NCI-H2081 treated with DMSO at 0.1 percent for 48 hours (cell line): ENCODE data around the gene CPTP.

Experiments
- DNase-seq: peaks from one replicate; lab custom pipeline; 2025; lab: John Stamatoyannopoulos, UW

Gene CPTP

DNA sequence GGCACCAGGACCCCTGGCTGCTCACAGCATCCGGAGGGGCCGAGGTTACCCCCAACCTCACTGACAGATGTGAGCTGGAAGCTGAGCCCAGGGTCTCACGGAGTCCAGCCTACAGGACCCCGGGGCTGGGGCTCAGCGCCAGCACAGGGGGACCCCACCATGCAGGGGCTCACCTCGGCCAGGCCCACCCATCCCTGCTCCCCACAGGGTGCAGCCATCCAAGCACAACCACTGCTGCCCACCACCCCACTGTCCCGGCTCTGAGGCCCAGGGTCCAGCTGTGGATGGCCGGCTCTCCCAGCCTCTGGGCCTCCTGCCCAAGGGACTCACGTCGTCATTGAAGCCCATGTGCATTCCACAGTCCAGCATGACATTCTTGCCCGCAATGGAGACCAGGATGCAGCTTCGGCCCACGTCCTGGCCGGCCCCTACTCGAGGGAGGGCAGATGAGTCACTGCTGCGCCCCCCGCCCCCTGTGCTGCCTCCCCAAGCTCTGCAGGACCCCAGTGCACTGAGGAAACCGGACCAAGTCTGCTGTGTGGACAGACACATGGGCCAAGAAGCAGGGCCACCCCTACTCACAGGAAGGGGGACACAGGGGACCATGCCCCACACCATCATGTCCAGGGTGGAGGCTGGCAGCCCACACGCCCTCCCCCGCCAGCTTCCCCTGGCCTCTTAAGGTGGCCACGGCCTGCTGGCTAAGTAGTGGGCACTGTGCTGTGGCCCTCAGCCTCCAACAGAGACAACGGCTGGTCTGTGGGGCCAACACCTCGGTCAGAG, 3.7 kb upstream of the CPTP start:
- no peak for DNase-seq

GRCh38 chr1:1321477-1321876, 3.1 kb upstream of the CPTP start:
- no peak for DNase-seq

DNA sequence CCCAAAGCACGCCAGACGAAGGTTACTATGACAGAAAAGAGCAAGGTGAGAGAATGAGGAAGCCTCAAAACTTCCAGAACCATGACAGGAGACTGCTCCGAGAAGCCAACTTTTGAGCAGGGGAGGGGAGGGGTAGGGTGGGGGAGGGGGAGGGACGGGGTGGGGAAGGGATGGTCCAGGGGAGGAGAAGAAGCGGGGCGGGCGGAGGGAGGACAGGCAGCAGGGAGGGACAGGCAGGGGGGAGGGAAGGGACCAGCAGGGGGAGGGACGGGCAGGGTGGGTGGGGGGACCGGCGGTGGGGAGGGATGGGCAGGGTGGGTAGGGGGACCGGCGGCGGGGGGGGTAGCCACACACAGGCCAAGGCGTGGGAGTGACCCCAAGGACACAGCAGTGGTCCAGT, 2.2 kb upstream of the CPTP start:
- no peak for DNase-seq

GRCh38 chr1:1322952-1323351, 1.6 kb upstream of the CPTP start:
- no peak for DNase-seq

DNA sequence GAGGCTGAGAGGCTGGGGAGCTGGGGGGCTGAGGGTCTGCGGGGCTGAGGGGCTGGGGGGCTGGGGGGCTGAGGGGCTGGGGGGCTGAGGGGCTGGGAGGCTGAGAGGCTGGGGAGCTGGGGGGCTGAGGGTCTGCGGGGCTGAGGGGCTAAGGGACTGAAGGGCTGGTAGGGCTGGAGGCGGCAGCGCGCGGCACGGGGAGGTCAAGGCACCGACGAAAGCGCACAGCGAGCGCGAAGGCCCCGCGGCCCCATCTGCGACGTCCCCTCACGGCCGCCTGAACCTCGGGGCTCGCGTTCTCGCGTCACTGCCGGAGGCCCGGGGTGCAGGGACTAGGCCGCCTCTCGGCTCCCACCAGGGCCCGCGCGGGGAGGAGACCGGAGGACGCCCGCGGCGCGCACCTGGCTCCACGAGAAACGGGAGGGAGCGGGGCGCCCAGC, 498 bp upstream of the CPTP start:
- no peak for DNase-seq

GRCh38 chr1:1325288-1326074, 879 bp downstream of the CPTP start:
- DNase-seq = no peak

GRCh38 chr1:1326075-1326605, 1.5 kb downstream of the CPTP start:
- no peak for DNase-seq

DNA sequence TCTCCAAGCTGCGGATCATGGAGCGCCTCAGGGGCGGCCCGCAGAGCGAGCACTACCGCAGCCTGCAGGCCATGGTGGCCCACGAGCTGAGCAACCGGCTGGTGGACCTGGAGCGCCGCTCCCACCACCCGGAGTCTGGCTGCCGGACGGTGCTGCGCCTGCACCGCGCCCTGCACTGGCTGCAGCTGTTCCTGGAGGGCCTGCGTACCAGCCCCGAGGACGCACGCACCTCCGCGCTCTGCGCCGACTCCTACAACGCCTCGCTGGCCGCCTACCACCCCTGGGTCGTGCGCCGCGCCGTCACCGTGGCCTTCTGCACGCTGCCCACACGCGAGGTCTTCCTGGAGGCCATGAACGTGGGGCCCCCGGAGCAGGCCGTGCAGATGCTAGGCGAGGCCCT, 2.7 kb downstream of the CPTP start:
- DNase-seq = no peak

GRCh38 chr1:1328254-1328653, 3.7 kb downstream of the CPTP start:
- DNase-seq = no peak

DNA sequence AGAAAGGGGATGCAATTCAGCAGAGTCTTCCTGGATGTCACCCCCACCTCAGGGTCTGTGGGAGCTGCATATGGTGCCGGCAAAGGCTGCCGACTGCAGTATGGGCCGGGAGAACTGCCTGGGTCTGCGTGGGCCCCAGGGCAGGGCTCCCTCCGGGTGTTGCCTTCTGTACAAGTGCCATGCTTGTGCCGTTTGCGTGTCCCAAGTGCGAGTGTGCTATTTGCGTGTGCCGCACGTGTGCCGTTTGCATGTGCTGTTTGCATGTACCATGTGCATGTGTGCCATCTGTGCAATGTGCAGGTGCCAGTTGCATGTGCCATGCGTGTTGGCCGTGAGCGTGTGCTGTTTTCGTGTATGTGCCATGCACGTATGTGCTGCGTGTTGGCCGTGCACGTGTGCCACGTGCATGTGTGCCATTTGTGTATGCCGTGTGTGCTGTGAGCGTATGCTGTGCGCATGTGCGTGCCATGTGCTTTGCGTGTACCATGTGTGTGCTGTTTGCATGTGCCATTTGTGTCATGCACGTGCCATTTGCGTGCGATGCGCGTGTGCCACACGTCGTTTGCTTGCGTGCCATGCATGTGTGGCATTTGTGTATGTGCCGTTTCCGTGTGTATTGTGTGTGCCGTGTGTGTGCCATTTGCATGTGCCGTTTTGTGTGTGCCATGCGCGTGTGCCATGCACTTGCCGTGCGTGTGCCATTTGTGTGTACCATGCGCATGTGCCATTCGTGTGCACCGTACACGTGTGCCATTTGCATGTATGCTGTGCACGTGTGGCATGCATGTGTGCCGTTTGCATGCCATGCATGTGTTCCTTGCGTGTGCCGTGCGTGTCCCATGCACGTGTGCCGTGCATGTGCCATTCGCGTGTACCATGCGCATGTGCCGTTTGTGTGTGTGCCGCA, 5.0 kb downstream of the CPTP start:
- DNase-seq = no peak

- no peak for DNase-seq
These were observed 5.9 kb downstream of the CPTP start for GRCh38 chr1:1330366-1331067.

GRCh38 chr1:1331068-1331965, 6.7 kb downstream of the CPTP start, which contains the start of gene TAS1R3:
Gene TAS1R3, plus strand, starts transcription at chr1:1331280. Its CDS starts 66 bp downstream, at chr1:1331346.
- no peak for DNase-seq

DNA sequence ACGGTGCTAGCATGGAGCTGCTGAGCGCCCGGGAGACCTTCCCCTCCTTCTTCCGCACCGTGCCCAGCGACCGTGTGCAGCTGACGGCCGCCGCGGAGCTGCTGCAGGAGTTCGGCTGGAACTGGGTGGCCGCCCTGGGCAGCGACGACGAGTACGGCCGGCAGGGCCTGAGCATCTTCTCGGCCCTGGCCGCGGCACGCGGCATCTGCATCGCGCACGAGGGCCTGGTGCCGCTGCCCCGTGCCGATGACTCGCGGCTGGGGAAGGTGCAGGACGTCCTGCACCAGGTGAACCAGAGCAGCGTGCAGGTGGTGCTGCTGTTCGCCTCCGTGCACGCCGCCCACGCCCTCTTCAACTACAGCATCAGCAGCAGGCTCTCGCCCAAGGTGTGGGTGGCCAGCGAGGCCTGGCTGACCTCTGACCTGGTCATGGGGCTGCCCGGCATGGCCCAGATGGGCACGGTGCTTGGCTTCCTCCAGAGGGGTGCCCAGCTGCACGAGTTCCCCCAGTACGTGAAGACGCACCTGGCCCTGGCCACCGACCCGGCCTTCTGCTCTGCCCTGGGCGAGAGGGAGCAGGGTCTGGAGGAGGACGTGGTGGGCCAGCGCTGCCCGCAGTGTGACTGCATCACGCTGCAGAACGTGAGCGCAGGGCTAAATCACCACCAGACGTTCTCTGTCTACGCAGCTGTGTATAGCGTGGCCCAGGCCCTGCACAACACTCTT, 7.6 kb downstream of the CPTP start:
- DNase-seq = no peak

DNA sequence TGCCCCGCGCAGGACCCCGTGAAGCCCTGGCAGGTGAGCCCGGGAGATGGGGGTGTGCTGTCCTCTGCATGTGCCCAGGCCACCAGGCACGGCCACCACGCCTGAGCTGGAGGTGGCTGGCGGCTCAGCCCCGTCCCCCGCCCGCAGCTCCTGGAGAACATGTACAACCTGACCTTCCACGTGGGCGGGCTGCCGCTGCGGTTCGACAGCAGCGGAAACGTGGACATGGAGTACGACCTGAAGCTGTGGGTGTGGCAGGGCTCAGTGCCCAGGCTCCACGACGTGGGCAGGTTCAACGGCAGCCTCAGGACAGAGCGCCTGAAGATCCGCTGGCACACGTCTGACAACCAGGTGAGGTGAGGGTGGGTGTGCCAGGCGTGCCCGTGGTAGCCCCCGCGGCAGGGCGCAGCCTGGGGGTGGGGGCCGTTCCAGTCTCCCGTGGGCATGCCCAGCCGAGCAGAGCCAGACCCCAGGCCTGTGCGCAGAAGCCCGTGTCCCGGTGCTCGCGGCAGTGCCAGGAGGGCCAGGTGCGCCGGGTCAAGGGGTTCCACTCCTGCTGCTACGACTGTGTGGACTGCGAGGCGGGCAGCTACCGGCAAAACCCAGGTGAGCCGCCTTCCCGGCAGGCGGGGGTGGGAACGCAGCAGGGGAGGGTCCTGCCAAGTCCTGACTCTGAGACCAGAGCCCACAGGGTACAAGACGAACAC, 8.3 kb downstream of the CPTP start:
- DNase-seq = no peak

- no peak for DNase-seq
These were observed 9.1 kb downstream of the CPTP start for GRCh38 chr1:1333551-1334241.

GRCh38 chr1:1334835-1335234, 10.2 kb downstream of the CPTP start:
- DNase-seq = no peak

- no peak for DNase-seq
These were observed 10.7 kb downstream of the CPTP start for GRCh38 chr1:1335283-1335682.

- no peak for DNase-seq
These were observed 11.2 kb downstream of the CPTP start for GRCh38 chr1:1335792-1336248.
